OCI-LY3 (cell line): ENCODE data around the gene RAD51B.
"Not testable (repeated sequence)": the region's sequence is repeated elsewhere in the genome, so short reads cannot be mapped to it uniquely, and the experiment has no call there.

Source experiments
- EZH2phosphoT487 ChIP-seq: fragments of 200-600 bp; shearing (Covaris generic); IDR thresholded peaks from 2 replicates; pipeline ENCODE4 v1.6.1; 2018; ENCODE audit warnings: antibody characterized with exemption, mixed run types, low read depth
- TF ChIP-seq, protein P1 (sequence below): fragments of 200-600, 300-600 bp; sonication (generic); IDR thresholded peaks from 2 replicates; pipeline ENCODE4 v1.5.1; 2014; ENCODE audit warnings: antibody characterized with exemption, low read length, low read depth

DNA sequence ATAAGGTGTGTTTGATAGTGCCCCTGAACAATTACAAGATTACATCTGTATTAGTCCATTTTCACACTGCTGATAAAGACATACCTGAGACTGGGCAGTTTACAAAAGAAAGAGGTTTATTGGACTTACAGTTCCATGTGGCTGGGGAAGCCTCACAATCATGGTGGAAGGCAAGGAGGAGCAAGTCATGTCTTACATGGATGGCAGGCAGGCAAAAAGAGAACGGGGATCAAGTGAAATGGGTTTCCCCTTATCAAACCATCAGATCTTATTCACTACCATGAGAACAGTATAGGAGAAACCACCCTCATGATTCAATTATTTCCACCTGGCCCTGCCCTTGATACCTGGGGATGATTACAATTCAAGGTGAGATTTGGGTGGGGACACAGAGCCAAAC lies 211.4 kb downstream of the RAD51B start:
- TF ChIP-seq, protein P1, sequence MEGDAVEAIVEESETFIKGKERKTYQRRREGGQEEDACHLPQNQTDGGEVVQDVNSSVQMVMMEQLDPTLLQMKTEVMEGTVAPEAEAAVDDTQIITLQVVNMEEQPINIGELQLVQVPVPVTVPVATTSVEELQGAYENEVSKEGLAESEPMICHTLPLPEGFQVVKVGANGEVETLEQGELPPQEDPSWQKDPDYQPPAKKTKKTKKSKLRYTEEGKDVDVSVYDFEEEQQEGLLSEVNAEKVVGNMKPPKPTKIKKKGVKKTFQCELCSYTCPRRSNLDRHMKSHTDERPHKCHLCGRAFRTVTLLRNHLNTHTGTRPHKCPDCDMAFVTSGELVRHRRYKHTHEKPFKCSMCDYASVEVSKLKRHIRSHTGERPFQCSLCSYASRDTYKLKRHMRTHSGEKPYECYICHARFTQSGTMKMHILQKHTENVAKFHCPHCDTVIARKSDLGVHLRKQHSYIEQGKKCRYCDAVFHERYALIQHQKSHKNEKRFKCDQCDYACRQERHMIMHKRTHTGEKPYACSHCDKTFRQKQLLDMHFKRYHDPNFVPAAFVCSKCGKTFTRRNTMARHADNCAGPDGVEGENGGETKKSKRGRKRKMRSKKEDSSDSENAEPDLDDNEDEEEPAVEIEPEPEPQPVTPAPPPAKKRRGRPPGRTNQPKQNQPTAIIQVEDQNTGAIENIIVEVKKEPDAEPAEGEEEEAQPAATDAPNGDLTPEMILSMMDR: not testable (repeated sequence)
- TF ChIP-seq EZH2phosphoT487: not testable (repeated sequence)
